Panc1 (cell line): ENCODE data around the gene NTNG1. TPM values are rescaled to one million over a fixed set of nuclear protein-coding genes. Genes with fewer than 3 reads are reported as not detected.

Experiments
- ATAC-seq: fragments of 200-7000 bp; cut with Tn5 transposase; 2 replicates; pipeline ENCODE4 v1.9.1; 2020; ENCODE audit warnings: mild to moderate bottlenecking, moderate library complexity
- BruUV-seq: library from RNA; stranded (reverse); fragments of 400-500 nt; replicated peaks from 2 replicates; lab custom pipeline; 2021; lab: Mats Ljungman, UMichigan
- CTCF ChIA-PET: fragments of 300-600 bp; sonication (Branson Sonifier 250); formaldehyde crosslinking; loops from one replicate; lab custom pipeline; 2022; ENCODE audit warnings: antibody characterized with exemption; lab: Charles Lee
- POLR2A ChIA-PET: fragments of 300-600 bp; sonication (Branson Sonifier 250); formaldehyde crosslinking; loops from one replicate; lab custom pipeline; 2022; ENCODE audit warnings: antibody characterized with exemption; lab: Charles Lee
- DNase-seq: peaks from one replicate; pipeline ENCODE4 v3.0.0-alpha.2; 2010; ENCODE audit warnings: low read depth, low spot score
- H3K27ac ChIP-seq: 2 replicates; pipeline ENCODE4 v1.5.1; 2011; ENCODE audit warnings: mild to moderate bottlenecking, low read length, inconsistent platforms
- H3K27me3 ChIP-seq: fragments of 200-500 bp; sonication (Bioruptor generic); 2 replicates; pipeline ENCODE4 v1.6.0; 2014; ENCODE audit warnings: low read length, inconsistent platforms; ENCODE audit not compliant: control insufficient read depth, insufficient read depth
- H3K36me3 ChIP-seq: fragments of 200-500 bp; sonication (Bioruptor generic); 2 replicates; pipeline ENCODE4 v1.5.1; 2014; ENCODE audit warnings: inconsistent platforms, mild to moderate bottlenecking, low read length, moderate library complexity; ENCODE audit not compliant: control insufficient read depth, insufficient read depth
- H3K4me1 ChIP-seq: 2 replicates; pipeline ENCODE4 v1.5.1; 2011; ENCODE audit warnings: inconsistent platforms, mild to moderate bottlenecking, low read length, moderate library complexity; ENCODE audit not compliant: control insufficient read depth, insufficient read depth
- H3K4me3 ChIP-seq, 2 experiments: 2 replicates each; pipeline ENCODE4 v1.5.1; 2011 to 2012; ENCODE audit warnings: low read depth in 2 of 2, low read length in 2 of 2, mild to moderate bottlenecking in 2 of 2, inconsistent platforms in 1 of 2, moderate library complexity in 1 of 2
- H3K9me3 ChIP-seq: fragments of 200-500 bp; sonication (Bioruptor generic); 2 replicates; pipeline ENCODE4 v1.5.1; 2014; ENCODE audit warnings: low read depth, mild to moderate bottlenecking, inconsistent platforms, low read length, moderate library complexity; ENCODE audit not compliant: control insufficient read depth, insufficient read depth
- CTCF ChIP-seq: fragments of 450-650 bp; IDR thresholded peaks from 2 replicates; pipeline ENCODE4 v1.5.1; 2017; ENCODE audit warnings: mild to moderate bottlenecking
- POLR2AphosphoS5 ChIP-seq: IDR thresholded peaks from 2 replicates; pipeline ENCODE4 v1.6.1; 2012; ENCODE audit warnings: mild to moderate bottlenecking, low read depth, low read length, moderate library complexity
- REST ChIP-seq, 2 experiments: IDR thresholded peaks; 2 replicates each; pipeline ENCODE4 v1.6.1; 2011 to 2012; ENCODE audit warnings: low read depth in 2 of 2, control low read depth in 1 of 2, low read length in 1 of 2, mild to moderate bottlenecking in 1 of 2, moderate library complexity in 1 of 2; ENCODE audit not compliant: insufficient read depth in 1 of 2
- SIN3A ChIP-seq: IDR thresholded peaks from 2 replicates; pipeline ENCODE4 v1.6.1; 2012; ENCODE audit warnings: low read depth, mild to moderate bottlenecking, low read length, moderate library complexity, borderline replicate concordance; ENCODE audit not compliant: insufficient read depth
- TCF7L2 ChIP-seq: IDR thresholded peaks from 2 replicates; pipeline ENCODE4 v1.6.1; 2011; ENCODE audit warnings: mild to moderate bottlenecking, low read depth, low read length, inconsistent platforms
- in situ Hi-C: cut with HindIII; loops from 2 replicates; pipeline ENCODE4 v1.10.0; 2016; ENCODE audit warnings: low sequenced_read_pairs, low pct_unique_long_range_greater_than_20kb
- intact Hi-C: fragments of 100-400 bp; cut with micrococcal nuclease; formaldehyde crosslinking; loops from one replicate; pipeline ENCODE4 v1.10.0; 2022; ENCODE audit not compliant: unreplicated experiment
- total RNA-seq: library from RNA; stranded (reverse); gene quantifications from one replicate; pipeline ENCODE4 v1.2.1, GENCODE V29; 2021; ENCODE audit not compliant: unreplicated experiment

NTNG1 gene
- total RNA-seq, 1 experiment from 2014 or later = 0.13 TPM

- Histone ChIP-seq H3K9me3 (no peaks in the 10 kb centered on the region), H3K4me3 (no peak overlapping the region), H3K27me3 (no peaks in the 10 kb centered on the region), H3K27ac (no peak overlapping the region), H3K36me3 (no peaks in the 10 kb centered on the region; the same call in 1 of the 2 replicates), H3K4me1 (no peaks in the 10 kb centered on the region)
- intact Hi-C loops (no loop called here), in situ Hi-C loops (no loop called here)
- ChIA-PET CTCF (interaction anchor here (0.7 kb wide), 1 partner anchor 17 kb away, joined by 4 read pairs; no protein-coding TSS in a partner anchor), POLR2A (no interaction called here)
- TF ChIP-seq REST (IDR thresholded peaks at IDR 0.05; ENCODE audit: insufficient read depth in 1 of 2, low read depth in 2 of 2, low read length in 1 of 2) (no peak), POLR2AphosphoS5 (no peak), CTCF (no peak), TCF7L2 (no peak), SIN3A (no peak)
- no peak for ATAC-seq
- no peak for DNase-seq
- BruUV-seq = no TSS peak
Measured at GRCh38 chr1:107512836-107513235, 372.0 kb downstream of the NTNG1 start.

- ATAC-seq = no peak
- intact Hi-C loops = no loop called here
- Histone ChIP-seq H3K27ac (no peak overlapping the region), H3K4me3 (no peak overlapping the region), H3K4me1 (no peaks in the 10 kb centered on the region), H3K36me3 (no peaks in the 10 kb centered on the region; the same call in 1 of the 2 replicates), H3K27me3 (no peaks in the 10 kb centered on the region), H3K9me3 (no peaks in the 10 kb centered on the region)
- no peak for TF ChIP-seq SIN3A
- no peak for TF ChIP-seq TCF7L2
- TF ChIP-seq REST (IDR thresholded peaks at IDR 0.05; ENCODE audit: insufficient read depth in 1 of 2, low read depth in 2 of 2, low read length in 1 of 2) = no peak
- no peak for TF ChIP-seq CTCF
- no peak for TF ChIP-seq POLR2AphosphoS5
- no TSS peak for BruUV-seq
- ChIA-PET CTCF (interaction anchor here (0.6 kb wide), 1 partner anchor 373 kb away, joined by 6 read pairs; no protein-coding TSS in a partner anchor), POLR2A (no interaction called here)
- in situ Hi-C loops = no loop called here
- DNase-seq = no peak
Measured at GRCh38 chr1:107514841-107515240, 374.0 kb downstream of the NTNG1 start.
